Mesenteric fat pad (tissue), 1 donor: ENCODE measurements around the gene DEFB125. TPM values are rescaled to one million over a fixed set of nuclear protein-coding genes. Genes with fewer than 3 reads are reported as not detected.
"Not testable (repeated sequence)": the region's sequence is repeated elsewhere in the genome, so short reads cannot be mapped to it uniquely, and the experiment has no call there.

Source experiments
- DNase-seq: peaks from one replicate; pipeline ENCODE4 v3.0.0-alpha.2; 2020; ENCODE audit warnings: low spot score
- long read RNA-seq: library from polyadenylated mRNA; unstranded; transcript quantifications from one replicate; pipeline ENCODE4 v2.0.0, GENCODE V29; 2020
- total RNA-seq: library from RNA; stranded (reverse); fragmentation: NEBNext Ultra II Directional; extraction: Animal tissue kit (Norgen Biotek cat#: 25700); gene quantifications from one replicate; pipeline ENCODE4 v1.2.1, GENCODE V29; 2021
- donor health status: DM: yes; HTN: yes; CAD: no.

The DEFB125 gene, protein sequence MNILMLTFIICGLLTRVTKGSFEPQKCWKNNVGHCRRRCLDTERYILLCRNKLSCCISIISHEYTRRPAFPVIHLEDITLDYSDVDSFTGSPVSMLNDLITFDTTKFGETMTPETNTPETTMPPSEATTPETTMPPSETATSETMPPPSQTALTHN
- total RNA-seq: not detected
- long read RNA-seq: 0 reads

DNA sequence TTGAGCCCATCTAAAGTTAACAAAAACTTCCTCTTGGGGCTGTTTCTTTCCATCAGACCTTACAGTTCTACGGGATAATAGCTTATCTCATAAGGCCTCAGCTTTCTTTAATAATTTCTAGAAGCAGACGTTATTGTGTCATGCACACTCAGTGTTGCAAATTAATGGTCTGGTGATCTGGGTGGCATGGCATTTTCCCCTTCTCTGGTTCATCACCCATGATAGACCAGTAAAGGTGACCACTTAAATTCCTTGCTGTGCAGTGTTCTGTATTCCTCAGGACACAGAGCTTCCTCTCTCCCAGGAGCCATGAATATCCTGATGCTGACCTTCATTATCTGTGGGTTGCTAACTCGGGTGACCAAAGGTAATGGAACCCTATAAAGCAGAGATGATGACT lies at the start of gene DEFB125:
TSS of gene DEFB125 (plus strand) at position 272 of the 400 bp plus-strand sequence. CDS start at position 310, 38 bp downstream.
- DNase-seq: no peak

DNA sequence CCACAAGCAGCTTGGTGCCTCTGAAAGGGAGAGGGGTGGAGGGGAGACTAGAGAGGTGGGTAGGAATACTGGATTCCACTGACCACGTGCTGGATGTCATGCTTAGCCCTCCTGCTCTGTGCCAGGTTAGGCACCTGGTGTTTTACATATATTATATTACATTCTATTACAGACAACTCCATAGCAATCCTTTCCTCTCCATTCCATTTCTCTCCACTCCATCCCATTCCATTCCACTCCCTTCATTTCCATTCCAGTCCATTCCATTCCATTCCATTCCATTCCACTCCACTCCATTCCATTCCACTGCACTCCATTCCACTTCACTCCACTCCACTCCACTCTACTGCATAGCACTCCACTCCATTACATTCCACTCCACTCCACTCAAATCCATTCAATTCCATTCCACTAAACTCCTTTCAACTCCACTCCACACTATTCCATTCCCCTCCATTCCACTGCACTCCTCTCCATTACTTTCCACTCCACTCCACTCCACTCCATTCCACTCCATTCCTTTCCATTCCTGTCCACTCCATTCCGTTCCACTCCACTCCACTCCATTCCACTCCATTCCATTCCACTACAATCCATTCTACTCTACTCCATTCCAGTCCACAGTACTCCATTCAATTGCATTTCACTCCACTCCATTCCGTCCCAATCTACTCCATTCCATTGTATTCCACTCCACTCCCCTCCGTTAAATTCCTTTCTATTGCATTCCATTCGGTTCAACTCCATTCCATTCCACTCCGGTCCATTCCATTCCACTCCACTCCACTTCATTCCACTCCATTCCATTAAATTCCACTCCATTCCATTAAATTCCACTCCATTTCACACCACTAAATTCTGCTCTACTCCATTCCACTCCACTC lies 27.2 kb upstream of the DEFB125 start:
- DNase-seq: no peak

DNA sequence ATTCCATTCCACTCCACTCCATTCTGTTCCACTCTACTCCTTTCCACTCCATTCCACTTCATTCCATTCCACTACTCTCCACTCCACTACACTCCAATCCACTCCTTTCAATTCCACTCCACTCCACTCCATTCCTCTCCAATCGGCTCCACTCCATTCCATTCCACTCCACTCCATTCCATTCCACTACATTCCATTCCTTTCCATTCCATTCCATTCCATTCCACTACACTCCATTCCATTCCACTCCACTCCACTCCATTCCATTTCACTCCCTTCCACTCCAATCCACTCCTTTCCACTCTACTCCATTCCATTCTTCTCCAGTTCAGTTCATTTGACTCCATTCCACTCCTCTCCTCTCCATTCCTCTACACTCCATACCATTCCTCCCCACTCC lies 26.2 kb upstream of the DEFB125 start:
- no peak for DNase-seq

DNA sequence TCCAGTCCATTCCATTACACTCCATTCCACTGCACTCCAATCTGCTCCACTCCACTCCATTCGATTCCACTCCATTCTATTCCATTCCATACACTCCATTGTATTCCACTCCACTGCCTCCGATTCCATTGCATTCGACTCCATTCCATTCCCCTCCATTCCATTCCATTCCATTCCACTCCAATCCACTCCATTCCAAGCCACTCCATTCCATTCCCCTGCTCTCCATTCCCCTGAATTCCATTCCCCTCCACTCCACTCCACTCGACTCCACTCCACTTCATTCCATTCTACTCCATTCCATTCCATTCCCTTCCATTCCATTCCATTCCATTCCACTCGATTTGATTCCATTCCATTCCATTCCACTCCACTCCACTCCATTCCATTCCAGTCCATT lies 25.7 kb upstream of the DEFB125 start:
- no peak for DNase-seq

DNA sequence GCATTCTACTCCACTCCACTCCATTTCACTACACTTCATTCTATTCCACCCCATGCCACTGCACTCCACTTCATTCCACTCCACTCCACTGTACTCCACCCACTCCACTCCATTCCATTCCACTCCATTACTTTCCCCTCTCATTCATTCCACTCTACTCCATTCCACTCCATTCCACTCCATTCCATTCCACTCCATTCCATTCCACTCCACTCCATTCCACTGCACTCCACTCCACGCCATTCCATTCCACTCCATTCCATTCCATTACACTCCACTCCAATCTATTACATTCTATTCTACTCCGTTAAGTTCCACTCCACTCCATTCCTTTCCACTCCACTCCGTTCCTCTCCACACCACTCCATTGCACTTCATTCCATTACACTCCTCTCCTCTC lies 25.0 kb upstream of the DEFB125 start:
- DNase-seq: no peak

DNA sequence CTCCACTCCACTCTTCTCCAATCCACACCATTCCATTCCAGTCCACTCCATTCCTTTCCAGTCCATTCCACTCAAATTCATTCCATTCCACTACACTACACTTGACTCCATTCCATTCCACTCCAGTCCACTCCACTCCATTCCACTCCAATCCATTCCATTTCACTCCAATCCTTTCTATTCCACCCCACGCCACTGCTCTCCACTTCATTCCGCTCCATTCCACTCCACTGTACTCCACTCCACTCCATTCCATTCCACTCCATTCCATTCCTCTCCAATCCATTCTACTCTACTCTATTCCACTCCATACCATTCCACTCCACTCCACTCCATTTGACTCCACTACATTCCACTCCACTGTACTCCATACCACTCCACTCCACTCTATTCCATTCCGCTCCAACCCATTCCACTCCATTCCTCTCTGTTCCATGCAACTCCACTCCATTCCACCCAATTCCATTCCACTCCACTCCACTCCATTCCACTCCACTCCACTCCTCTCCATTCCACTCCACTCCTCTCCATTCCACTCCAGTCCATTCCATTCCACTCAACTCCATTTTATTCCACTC lies 23.4 kb upstream of the DEFB125 start:
- DNase-seq: no peak

DNA sequence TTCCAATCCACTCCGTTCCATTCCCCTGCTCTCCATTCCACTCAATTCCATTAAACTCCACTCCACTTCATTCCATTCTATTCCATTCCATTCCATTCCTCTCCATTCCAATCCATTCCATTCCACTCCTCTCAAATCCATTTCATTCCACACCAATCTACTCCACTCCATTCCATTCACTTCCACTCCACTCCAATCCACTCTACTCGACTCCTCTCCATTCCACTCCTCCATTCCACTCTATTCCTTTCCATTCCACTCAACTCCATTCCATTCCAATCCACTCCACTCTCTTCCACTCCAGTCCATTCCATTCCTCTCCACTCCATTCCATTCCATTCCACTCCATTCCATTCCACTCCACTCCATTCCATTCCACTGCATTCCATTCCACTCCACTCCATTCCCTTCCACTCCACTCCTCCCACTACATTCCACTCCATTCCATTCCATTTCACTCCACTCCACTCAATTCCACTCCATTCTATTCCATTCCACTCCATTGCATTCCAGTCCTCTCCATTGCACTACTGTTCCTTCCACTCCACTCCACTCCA lies 22.6 kb upstream of the DEFB125 start:
- DNase-seq: no peak

DNA sequence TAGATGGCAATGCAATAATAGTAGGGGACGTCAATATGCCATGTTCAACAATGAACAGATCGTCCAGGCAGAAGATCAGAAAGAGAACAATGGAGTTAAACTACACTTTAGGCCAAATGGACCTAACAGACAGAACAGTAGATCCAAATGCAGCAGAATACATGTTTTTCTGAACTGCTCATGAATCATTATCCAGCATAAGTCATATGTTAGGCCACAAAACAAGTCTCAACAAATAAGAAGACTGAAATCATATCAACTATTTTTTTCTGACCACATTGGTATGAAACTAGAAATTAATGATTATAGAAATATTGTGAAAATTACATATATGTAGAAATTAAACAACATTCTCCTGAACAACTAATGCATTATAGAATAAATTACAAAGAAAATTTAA lies 10.2 kb upstream of the DEFB125 start:
- DNase-seq: no peak

DNA sequence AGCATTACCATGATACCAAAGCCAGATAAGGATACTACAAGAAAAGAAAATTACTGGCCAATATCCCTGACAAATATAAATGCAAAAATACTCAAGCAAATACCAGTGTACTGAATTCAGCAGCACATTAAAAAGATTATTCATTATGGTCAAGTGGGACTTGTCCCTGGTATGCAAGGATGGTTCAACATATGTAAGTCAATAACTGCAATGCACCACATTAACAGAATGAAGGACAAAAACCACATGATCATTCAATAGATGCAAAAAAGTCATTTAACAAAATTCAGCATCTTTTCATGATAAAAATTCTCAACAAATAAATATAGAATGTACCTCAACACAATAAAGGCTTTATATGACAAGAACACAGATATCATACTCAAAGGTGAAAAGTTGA lies 9.1 kb upstream of the DEFB125 start:
- DNase-seq: no peak

DNA sequence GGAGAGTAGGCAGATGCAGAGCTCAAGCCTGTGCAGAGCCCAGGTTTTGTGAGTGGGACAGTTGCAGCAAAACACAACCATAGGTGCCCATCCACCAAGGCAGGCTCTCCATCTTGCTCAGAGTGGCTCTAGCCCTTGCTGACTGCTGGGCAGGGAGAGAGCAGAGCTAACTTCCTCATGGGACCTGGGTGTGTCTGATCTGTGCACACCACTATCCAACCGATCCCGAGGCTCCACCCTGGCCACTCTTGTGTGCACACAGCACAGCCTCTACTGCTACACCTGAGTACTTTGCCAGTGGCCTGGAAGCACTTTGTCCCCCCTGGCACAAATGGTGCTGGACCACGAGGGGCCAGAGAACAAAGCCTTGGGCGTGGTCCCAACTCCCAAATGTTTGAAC lies 7.9 kb upstream of the DEFB125 start:
- DNase-seq: no peak

DNA sequence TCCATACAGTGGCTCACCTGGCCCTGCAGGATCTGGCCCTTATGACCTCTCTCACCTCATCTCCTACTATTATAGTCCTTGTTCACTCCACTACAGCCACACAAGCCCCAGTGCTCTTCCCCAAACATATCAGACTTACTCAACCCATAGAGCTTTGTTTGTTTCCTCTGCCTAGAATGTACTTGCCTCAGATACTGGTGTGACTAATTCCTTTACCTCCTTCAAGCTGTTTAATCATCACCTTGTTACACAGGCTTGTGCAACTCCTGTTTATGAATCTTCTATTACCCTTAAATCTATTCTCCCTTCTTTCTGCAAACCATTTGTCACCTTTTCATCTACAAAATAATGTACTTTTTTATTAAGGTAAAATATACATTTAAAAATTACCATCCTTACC lies 3.2 kb downstream of the DEFB125 start:
- no peak for DNase-seq

DNA sequence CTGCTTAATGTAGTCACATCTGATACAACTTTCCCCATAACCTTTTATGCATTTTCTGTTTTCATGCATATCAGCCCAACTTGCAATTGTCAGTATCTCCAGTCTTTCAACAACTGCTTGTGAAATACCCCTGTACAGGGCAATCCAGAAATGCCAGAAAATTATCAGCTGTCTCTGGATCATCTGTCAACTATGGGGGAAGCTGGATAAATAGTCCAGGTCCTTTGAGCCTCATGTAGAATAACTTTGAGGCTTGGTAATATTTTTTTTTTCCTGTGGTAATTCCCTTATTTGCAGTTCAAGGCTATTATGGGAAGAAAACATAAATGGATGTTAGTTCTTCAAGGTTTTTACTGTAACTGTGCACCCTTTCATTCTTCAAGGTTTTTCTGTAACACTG lies 6.2 kb downstream of the DEFB125 start:
- DNase-seq: no peak

DNA sequence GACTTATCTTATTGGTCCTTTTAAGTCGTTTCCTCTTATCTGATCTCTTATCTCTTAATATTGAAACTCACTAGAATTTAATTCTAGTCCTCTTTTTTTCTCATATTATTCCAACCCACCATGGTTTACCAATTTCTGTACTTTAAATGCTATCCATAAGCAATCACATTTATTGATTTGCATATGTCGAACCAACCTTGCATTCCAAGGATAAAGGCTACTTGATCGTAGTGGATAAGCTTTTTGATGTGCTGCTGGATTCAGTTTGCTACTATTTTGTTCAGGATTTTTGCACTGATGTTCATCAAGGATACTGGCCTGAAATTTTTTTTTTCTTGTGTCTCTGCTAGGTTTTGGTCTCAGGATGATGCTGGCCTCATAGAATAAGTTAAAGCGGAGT lies 7.7 kb downstream of the DEFB125 start:
- no peak for DNase-seq

DNA sequence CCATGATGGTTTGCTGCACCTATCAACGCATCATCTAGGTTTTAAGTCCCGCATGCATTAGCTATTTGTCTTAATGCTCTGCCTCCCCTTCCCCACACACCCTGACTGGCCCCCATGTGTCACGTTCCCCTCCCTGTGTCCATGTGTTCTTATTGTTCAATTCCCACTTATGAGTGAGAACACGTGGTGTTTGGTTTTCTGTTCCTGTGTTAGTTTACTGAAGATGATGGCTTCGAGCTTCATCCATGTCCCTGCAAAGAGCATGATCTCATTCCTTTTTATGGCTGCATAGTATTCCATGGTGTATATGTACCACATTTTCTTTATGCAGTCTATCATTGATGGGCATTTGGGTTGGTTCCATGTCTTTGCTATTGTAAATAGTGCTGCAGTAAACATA lies 10.2 kb downstream of the DEFB125 start:
- not testable (repeated sequence) for DNase-seq

DNA sequence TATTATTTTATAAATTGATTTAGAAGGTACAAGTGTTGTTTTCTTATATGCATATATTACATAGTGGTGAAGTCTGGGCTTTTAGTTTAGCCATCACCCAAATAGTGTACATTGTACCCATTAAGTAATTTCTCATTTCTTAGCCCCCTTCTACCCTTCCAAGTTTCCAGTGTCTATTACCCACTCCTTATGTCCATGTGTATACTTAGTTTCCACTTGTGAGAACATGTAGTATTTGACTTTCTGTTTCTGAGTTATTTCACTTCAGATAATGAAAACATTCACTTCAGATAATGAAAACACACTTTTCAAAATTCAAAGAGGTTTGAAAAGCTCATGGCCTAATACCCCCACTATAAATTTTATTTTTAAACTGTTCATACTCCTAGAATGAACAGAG lies 14.5 kb downstream of the DEFB125 start:
- DNase-seq: no peak

DNA sequence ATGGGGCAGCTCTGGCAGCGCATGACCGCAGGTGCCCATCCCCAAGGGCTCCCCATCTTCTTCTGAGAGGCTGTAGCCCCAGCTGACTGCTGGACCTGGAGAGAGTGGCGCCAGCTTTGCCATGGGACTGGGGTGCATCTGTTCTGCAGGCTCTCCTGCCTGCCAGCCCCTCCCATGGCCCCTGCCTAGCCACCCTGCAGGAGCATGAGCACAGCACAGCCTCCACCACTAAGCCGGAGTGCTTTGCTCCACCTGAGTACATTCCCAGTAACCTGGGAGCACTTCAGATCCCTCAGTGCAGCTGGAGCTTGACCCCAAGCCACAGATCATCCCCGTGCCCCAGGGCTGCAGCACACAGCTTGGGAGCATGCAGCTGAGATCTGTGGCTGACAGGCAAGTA lies 16.0 kb downstream of the DEFB125 start:
- no peak for DNase-seq

DNA sequence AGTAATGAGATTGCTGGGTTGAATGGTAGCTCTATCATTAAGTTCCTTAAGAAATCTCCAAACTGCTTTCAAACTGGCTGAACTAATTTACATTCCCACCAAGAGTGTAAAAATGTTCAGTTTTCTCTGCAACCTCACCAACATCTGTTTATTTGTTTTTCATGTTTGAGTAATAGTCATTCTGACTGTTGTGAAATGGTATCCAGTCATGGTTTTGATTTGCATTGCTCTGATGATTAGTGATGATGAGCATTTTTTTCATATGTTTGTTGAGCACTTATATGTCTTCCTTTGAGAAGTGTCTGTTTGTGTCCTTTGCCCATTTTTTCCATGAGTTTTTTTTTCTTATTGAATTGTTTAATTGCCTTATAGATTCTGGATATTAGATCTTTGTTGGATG lies 24.9 kb downstream of the DEFB125 start:
- DNase-seq: no peak

DNA sequence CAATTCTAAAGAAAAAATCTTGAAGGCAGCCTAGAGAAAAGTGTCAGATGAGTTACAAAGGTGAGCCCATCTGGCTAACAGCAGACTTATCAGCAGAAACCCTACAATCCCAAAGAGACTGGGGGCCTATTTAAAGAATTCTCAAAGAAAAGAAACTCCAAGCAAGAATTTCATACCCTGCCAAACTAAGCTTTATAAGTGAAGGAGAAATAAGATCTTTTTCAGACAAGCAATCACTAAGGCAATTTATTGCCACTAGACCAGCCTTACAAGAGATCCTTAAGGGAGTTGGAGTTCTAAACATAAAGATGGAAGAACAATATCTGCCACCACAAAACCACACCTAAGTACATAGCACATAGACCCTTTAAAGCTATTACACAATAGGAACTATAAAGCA lies 30.0 kb downstream of the DEFB125 start:
- no peak for DNase-seq

DNA sequence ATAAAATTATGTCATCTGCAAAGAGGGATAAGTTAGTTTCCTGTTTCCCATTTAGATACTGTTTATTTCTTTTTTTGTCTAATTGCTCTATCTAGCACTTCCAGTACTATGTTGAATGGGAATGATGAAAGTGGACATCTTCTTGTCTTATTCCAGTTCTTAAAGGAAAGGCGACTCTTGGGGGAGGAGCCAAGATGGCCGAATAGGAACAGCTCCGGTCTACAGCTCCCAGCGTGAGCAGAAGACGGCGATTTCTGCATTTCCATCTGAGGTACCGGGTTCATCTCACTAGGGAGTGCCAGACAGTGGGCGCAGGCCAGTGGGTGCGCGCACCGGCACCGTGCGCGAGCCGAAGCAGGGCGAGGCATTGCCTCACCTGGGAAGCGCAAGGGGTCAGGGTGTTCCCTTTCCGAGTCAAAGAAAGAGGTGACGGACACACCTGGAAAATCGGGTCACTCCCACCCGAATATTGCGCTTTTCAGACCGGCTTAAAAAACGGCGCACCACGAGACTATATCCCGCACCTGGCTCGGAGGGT lies 42.4 kb downstream of the DEFB125 start:
- DNase-seq: not testable (repeated sequence)

DNA sequence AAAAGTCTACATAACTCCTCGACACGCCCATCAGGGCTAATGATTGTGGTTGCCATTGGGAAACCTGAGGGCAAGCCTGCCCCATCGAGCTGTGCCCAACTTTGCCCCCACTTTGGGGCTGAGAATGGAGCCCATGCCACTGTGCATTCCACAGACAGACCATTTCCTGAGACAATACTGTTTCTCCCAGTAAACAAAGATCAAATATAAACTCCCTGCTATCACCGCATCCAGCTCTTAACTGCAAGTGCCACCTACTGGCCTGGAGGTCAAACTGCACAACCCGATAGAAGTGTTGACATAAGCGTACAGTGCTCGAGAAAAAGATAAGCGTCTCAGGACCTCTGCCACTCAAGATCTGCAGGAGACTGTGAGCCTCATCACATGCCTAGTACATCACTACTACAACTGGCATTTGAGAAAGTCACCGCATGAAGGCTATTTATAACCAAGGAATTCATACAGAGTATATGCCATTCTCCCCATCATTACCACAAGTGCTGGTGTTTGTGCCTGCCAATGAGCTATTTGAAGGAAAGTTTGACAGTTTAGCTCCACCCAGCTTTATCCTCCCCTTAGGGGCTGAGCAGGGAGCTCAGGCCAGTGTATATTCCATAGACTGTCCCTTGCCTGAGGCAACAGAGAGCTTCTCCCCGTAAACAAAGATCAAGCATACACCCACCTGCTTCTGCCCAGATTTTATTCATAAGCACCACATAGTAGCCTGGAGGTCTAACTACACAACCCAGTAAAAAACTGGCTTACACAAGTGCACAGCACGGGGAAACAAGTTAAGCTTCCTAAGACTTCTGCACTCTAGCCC lies 50.4 kb downstream of the DEFB125 start:
- DNase-seq: no peak

DNA sequence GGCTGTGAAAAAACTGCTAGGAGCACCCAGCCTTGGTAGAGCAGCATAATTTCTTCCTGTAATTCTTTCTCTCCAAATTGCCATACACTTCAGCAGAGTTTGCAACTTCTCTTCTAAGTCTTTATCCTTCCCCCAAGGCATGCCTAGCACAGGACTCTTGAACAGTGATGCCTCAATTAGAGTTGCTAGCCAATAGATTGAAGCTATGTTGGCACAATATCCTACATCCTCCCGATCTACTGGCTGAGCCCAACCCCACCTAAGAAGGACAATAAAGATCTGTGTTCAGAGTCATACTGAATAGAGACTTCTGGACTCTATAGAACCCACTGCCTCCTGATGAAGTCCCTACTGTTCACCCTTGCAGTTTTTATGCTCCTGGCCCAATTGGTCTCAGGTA lies 54.8 kb downstream of the DEFB125 start, which contains the start of gene DEFB126:
TSS of gene DEFB126 (plus strand) at position 301 of the 400 bp plus-strand sequence. CDS start at position 340, 39 bp downstream.
- DNase-seq: no peak
